Stimulated activated CD8-positive, alpha-beta memory T cell treated with anti-CD3 and anti-CD28 coated beads, Interleukin-12 subunit alpha, Interleukin-12 subunit beta, amount 100 ng/mL, for 4 hours (primary cell): ENCODE results near the gene TNKS2.
"Not testable (repeated sequence)": the region's sequence is repeated elsewhere in the genome, so short reads cannot be mapped to it uniquely, and the experiment has no call there.

Experiments
- DNase-seq: peaks from one replicate; pipeline ENCODE4 v3.0.0-alpha.2; 2020; ENCODE audit warnings: low read depth

TNKS2 gene

GRCh38 chr10:91796331-91797047 lies 1.7 kb upstream of the TNKS2 start:
- peak; percentile 13 for DNase-seq

DNA sequence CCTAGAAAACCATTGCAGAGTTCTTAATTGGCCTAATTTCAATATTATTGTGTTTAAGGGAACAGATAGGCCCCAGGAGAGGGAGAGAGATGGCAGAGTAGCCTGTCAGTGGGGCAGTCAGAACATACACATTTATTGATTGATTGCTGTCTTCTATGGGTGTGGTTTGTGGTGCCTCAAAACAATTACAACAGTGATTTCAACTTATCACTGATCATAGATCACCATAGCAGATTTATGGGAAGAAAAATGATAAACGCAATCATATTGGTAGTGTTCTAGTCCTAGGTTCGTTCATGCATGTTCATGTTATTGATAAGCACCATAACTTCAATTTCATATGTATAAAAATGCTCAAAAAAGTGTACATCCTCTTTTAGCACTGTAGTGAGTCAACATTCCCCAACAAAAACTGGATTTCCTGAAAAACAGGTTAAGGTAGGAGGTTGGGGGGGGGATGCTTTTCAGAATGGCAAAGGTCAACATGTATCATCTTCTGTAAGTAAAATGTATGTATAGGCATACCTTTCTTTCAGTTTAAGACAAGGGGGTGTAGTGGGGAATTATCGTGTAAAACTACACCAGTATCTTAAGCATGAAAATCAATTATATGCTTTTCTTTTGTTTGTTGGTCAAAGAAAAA lies 1.1 kb upstream of the TNKS2 start:
- no peak for DNase-seq

GRCh38 chr10:91798649-91799611 lies 704 bp downstream of the TNKS2 start:
- no peak for DNase-seq

DNA sequence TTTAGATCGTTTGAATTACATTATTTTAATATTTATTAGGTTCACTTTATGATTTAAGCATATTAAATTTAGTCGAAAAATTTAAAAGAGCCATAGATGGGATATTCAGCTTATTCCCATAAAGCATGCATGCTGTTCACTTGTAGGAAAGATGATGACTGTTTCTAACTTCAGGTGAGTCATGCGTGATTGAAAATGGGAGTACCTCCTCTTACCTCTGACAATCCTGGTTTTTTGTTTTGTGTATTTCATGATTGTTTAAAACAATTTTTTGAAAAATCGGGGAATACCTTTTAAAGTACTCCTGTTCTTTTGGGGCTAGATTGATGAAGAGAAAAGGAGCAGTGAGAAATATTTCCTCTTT lies 1.4 kb downstream of the TNKS2 start:
- DNase-seq: no peak

GRCh38 chr10:91800182-91800581 lies 2.0 kb downstream of the TNKS2 start:
- no peak for DNase-seq

DNA sequence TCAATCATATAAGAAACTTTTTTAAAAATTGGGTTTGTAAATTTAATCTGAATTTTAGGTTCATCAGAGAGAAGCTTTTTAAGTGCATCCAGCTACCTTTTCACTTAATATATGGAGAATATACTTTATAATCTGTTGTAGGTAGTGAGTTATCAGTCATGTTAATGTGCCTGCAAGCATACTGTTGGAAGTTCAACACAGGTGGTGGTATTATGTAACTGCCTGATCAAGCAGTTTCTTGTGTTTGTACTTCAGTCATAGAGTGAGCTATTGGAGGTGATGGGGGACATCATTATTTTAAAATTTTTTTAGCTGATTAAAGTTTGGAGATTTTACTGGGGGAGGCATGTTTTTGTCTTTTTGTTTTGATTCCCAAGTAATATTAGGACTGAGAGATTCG lies 2.5 kb downstream of the TNKS2 start:
- no peak for DNase-seq

- no peak for DNase-seq
Measured at GRCh38 chr10:91803386-91804125, 5.3 kb downstream of the TNKS2 start.

DNA sequence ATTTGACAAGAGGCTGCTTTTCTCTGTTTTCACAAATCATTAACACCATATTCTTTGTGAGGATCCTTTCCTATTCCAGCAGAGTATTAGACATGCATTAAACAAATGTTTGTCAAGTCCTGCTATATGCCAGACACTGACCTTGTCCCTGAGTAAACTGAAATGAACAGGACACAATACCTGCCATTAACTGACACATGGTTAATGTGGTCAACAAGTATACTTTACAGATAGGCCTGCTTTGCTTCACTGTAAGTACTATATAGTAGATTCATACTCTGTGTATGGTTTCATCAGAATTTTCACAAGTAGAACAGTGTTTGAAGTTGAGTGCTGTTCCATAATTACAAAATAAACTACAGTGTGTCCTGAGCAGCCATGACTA lies 5.9 kb downstream of the TNKS2 start:
- DNase-seq: no peak

- no peak for DNase-seq
Measured at GRCh38 chr10:91805110-91805838, 7.0 kb downstream of the TNKS2 start.

DNA sequence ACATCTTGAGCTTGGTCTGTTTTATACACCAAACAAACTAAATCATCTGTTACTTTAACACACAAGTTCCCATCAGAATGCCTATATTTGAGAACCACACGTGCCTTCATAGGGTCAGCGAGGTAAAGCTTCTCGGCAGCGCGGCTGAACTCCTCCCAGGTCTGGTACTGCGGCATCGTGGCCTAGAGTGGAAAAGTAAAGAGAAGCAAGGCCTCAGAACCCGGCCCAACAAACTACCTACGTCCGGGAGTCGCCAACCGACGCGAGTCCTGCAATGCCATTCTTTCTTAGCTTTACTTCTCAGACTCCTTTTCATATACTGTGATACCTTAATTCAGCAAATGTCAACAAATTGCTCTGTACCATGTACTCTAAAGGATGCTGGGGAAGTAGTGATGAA lies 9.0 kb downstream of the TNKS2 start:
- not testable (repeated sequence) for DNase-seq

- no peak for DNase-seq
Measured at GRCh38 chr10:91813251-91813650, 15.0 kb downstream of the TNKS2 start.

DNA sequence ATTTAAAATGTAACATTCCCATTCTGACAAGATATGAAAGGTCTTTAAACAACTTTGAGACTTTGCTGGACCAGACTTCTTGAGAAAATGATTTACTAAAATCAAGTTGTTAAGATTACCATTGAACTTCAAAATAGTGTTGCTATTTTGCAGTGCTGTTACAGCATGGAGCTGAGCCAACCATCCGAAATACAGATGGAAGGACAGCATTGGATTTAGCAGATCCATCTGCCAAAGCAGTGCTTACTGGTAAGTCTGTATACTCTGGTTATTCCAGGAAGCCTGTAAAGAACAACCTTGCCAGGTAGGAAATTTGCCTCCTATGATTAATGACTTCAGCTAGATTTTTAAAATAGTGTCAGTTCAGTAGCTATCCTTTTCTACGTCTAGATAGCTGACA lies 18.8 kb downstream of the TNKS2 start:
- no peak for DNase-seq

DNA sequence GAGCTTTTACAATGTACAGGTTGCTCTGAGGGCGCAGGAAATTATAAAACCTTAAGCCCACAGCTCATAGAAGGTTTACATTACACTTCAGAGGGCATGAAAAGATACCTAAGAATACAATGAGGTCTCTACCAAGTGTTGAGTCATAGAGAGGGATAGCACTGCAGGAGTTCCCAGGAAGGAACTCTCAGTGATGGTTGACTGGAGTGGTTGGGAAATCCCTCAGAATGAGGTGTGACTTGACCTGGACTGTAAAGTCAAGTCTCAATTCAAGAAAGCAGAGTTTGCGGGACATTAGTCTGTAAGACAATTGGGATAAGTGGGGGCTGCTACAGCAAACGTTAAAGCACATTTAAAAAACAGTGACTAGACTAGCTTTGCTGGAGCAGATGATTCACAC lies 21.9 kb downstream of the TNKS2 start:
- no peak for DNase-seq

DNA sequence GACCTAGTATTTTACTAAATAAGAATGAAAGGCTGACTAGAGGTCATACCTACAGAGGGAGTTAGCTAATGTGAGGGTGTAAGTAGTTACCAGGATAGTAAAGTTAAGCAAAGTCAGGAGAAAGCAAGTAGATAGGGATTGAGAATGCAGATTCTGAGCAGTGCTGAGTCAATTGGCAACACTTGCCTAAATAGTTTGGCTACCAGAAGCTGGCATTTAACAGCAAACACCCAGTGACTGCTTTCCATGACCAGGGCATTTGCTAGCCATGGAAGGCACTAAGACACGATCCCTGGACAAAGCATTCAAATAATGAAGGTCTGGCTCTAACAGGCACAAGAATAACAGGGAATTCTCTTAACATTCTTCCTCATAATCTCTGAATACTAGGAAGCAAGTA lies 25.9 kb downstream of the TNKS2 start:
- DNase-seq: no peak

DNA sequence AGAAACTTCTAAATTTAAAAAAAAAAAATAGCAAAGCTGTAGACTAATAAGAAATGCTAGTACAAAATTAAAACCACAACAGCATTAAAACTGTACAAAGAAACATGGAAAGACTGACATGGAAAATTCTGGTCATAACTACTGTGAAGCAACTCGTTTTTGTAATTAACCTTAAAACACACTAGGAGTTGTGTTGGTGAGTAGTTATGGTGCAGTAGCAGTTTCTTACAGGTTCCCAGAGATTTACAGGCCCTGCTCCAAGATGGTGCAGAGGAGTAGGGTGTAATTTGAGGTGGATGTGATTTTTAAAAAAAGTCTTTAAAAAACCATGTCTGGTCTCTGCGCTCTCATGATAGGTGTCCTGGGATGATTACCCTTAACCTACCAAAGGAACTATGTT lies 31.0 kb downstream of the TNKS2 start:
- DNase-seq: no peak

- no peak for DNase-seq
Measured at GRCh38 chr10:91838199-91838598, 40.0 kb downstream of the TNKS2 start.

DNA sequence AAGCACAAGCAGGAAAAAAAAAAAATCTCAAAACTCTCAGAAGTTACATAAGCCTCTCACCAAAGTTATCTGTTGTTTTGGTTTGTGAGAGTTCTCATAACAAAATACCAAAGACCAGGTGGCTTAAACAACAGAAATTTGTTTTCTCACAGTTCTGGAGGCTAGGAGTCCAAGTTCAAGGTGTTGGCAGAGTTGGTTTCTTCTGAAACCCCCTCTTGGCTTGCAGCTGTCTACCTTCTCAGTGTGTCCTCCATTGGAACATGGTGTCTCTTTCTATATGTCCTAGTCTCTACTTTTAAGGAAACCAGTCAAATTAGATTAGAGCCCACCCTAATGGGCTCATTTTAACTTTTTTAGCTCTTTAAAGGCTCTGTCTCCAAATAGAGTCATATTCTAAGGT lies 44.9 kb downstream of the TNKS2 start:
- no peak for DNase-seq

- no peak for DNase-seq
Measured at GRCh38 chr10:91856637-91857036, 58.4 kb downstream of the TNKS2 start.

- DNase-seq: no peak
Measured at GRCh38 chr10:91860885-91861284, 62.7 kb downstream of the TNKS2 start.

DNA sequence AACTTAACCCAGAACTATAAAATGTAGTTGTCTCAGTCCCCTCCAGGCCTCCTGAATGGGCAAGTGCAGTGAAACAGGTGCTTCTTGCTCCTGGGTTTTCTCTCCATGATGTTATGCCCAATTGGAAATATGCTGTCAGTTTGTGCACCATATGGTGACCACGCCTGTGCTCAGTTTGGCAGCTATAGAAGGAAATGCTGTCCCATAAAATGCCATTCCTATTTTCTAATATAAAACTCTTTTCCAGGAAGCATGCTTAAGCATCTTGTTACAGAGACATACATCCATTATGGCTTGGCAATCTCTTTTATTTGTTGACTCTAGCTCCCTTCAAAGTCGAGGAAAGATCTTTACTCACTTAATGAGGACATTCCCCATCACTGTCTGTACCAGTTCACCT lies 65.9 kb downstream of the TNKS2 start:
- no peak for DNase-seq

GRCh38 chr10:91864744-91865143 lies 66.5 kb downstream of the TNKS2 start:
- no peak for DNase-seq
